Stimulated activated CD4-positive, alpha-beta T cell treated with anti-CD3 and anti-CD28 coated beads, TNF-alpha, amount 100 ng/mL, for 4 hours (primary cell): ENCODE measurements around the gene FAM98A.

Source experiments
- DNase-seq, 3 experiments: peaks; one replicate each; pipeline ENCODE4 v3.0.0-alpha.2; 2020; ENCODE audit warnings: low read depth in 3 of 3

The FAM98A gene

DNA sequence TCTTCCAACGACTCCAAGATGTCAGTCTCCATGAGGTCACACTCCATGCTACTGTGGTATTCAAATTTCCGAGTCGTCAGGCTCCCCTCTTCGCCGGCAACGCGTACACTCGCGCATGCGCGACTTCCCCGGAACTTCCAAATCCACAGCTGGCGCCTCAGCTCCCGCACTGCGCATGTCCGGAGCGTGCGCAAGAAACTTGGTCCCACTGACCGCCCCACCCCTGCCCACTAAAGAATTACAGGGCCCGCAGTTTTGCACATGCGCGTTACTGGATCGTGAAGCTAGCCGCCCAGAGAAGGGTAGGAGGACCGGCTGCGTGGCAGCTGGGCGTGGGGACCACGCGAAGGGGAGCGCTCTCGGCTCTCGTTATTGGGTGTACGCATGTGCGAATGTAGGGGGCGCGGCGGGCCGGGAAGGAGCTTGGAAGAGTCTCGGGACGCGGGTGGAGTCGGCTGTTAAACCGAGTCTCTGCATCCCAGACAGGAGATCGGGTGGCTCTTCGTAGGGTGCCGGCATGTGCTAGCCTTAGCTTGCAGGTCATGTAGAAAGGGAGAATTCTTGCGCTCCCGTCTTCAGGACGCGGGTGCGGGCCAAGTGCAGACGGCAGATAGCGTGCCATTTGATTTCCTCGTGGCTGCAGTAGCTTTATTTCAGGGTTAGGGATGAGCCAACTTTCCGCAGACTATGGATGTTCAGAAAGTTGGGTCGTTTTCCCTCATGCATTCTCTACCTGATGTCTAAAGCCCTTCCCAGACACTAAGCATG, at the start of gene FAM98A:
TSS of gene FAM98A (minus strand) at position 125 of the 768 bp plus-strand sequence. CDS start at position 47, 78 bp downstream.
- DNase-seq = peak; percentile 98 to 99 (median 98)

DNA sequence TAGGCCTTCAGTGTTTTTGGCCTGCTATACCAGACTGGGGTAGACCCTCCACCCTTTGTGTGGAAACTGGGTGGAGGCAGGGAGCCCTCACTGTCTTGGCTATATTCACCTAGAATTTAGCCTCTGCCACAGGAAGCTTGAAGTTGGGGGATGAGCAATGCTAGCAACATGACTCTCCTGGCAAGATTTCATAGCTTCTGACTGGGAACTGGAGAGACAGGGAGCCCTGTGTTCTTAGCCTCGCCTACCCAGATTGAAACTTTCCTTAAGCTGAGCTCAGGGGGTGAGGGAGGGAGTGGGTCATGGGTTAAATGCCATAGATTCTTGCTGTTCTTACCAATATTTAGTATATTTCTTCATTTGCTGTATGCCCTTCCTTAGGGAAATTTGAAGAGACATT, 46.8 kb upstream of the FAM98A start:
- no peak for DNase-seq

DNA sequence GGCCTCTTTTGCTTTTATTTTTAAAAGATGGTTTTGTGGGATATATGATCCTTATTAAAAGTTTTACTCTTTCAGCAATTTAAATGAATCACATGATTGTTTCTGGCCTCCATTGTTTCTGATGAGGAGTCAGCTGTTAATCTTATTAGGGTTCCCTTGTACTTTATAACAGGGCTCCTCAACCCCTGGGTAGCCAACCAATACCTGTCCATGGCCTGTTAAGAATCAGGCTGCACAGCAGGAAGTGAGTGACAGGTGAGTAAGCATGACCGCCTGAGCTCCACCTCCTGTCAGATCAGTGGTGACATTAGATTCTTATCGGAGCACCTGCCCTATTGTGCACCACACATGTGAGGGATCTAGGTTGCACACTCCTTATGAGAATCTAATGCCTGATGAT, 45.1 kb upstream of the FAM98A start:
- DNase-seq = no peak

DNA sequence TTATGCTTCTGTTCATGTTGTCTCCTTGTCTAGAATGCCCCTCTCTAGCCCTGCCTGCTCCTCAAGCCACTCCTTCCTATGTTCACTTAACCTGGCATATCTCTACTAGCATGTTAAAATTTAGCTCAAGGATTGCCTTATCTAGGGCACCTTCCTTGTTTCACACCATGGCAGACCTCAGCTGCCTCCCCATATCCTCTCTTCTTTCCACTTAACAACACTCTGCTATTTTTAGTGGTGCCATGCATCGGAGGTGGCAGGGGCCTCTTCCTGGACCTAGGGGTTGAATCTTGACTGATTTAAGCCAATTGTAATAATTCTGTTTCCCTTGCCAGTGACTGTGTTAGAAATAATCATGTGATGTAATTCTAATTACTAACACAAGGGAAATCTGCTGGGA, 36.9 kb upstream of the FAM98A start:
- DNase-seq = no peak

DNA sequence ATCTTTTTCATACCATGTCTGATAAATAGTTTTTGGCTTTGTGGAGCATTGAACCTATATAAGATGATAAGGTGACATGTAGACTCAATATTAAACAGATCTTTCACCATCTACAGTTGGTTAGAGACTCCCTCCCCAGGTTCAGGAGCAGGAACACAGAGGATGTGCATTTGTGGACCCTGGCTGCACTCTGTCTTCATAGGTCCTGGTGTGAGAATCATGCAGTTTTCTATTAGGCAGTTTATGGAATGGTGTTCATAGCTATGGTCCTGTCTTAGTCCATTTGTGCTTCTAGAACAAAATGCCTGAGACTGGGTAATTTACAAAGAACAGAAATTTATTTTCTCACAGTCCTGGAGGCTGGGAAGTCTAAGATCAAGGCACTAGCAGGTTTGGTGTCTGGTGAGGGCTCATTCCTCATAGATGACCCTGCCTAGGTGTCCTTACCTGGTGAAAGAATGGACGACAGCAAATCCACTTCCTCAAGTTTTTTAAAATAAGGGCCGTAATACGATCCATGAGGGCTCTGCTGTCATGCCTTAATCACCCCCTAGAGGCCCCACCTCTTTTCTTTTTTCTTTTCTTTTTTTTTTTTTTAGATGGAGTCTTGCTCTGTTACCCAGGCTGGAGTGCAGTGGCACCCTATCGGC, 35.3 kb upstream of the FAM98A start:
- DNase-seq = no peak

DNA sequence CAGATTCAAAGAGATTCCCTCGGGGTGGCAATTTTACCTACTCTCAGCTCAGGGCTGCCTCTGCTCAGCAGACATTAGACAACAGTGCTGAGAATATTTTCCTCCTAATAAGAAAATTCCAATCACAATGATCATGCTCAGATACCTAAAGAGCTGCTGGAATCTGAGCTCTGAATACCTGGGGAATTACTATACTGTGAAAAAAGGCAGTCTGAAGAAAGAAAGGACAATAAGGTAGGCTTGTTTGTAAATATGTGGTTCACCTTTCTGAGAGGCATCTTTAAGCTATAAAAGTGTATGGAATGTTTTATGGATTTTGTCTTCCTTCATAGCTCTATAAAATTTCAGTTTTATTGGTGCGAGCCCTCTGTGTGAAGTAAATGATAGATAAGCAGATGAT, 34.2 kb upstream of the FAM98A start:
- DNase-seq = no peak

DNA sequence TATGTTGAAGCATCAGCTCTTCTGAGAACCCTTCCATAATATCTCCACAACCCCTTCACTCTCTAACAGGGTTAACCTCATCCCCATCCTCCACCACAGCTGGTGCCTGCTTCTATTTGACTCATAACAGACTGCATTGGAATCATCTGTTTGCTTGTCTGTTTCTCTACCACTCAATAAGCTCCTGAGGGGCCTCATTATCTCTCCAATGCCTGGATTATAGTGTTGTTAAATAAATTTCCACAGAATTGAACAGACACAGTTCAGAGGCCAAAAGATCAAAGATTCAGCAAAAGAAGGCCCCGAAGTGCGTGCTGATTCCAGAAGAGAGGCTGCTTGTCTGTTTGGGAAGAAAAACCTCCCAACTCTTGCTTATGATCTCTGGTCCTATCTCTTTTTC, 33.7 kb upstream of the FAM98A start:
- no peak for DNase-seq

DNA sequence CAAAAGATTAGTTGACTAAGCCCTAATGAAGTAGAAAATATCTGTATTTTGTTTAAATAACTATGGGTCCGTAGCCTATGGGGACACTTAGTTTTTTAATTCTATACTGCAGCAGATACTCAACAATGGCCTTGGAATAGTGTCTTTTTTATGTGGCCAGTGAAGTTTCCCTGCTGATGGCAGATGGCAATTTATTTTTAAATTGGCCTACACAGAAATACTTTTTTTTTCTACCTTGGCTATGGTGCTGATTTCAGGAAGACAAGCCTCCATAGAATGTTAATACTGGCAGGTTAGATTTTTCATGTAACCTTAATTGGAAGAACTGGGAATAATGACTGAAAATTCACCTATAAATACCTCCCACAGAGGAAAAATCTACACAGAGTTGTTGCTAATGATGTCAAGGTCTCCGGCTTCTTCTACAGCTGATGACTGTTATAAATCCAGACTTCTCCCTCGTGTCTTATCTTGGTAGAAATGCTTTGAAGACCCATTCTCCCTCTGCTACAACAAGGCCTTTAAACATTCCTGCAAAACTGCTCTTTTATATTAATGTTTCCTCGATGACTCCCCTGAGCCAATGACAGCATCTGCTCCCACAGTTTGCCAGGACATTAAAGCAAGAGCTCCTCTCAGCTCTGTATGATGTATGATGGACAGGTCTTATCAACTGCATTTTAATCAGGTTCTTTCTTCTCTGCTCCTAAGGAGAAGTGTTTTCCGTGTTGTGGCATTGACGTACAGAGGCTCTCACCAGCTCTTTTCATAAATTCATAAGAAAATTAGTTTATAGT, 29.1 kb upstream of the FAM98A start:
- DNase-seq = no peak

DNA sequence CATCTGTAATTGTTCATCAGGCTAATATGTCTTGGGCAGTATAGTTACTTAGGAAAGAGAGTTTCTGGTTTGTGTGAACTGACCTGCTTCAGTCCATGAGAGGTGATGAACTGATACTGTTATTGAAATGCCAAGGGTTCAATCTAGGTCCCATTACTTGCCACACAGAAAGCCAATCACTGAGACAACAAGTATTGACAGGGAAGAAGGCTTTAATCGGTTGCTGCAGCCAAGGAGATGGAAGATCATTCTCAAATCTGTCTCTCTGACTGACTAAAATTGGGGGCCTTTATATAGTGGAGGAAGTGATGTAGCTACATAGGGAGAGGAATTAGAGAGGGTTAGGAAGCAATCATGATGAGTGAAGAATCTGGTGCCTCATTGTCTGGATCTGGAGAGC, 19.9 kb upstream of the FAM98A start:
- no peak for DNase-seq

DNA sequence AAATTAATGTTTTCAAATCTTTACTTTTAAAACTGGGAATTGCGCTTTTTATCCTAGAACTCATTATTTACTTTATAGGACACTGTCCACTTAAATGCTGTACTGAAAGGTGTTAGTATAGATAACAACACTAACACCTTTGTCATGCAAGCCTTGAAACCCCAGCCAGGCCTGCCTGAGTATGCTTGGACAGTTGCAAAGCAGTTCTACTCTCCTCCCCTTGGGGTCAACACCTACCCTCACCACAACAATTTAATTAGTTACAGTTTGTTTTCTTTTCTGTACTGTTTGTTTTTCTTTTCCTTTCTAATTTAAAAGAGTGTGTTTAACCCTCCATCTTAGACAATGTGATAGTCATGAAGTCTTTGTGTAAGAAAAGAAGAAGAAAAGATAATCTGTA, 18.9 kb upstream of the FAM98A start:
- DNase-seq = no peak

DNA sequence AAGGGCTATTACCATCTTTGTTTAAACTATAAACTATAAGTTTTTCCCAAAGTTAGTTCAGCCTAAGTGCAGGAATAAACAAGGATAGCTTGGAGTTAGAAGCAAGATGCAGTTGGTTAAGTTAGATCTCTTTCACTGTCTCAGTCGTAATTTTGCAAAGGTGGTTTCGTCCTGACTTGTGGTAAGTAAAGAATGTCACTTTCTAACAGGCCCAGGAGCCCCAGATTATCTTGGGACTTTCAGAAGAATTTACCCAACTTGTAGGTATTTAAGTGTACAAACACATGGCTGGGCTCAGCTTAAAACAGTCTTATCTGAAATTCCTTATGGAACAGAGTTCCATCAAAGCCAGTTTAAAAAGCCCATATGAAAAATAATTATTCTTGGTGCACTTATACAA, 18.3 kb upstream of the FAM98A start:
- no peak for DNase-seq

DNA sequence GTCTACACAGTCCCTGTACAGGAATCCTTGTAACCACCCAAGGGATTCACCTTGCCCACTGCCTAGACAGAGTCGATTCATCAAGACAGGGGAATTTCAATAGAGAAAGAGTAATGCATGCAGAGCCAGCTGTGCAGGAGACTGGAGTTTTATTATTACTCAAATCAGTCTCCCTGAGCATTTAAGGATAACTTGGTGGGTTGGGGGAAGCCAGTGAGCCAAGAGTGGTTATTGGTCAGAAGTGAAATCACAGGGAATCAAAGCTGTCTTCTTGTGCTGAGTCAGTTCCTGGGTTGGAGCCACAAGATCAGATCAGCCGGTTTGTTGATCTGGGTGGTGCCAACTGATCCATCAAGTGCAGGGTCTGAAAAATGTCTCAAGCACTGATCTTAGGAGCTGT, 17.8 kb upstream of the FAM98A start:
- DNase-seq = no peak

DNA sequence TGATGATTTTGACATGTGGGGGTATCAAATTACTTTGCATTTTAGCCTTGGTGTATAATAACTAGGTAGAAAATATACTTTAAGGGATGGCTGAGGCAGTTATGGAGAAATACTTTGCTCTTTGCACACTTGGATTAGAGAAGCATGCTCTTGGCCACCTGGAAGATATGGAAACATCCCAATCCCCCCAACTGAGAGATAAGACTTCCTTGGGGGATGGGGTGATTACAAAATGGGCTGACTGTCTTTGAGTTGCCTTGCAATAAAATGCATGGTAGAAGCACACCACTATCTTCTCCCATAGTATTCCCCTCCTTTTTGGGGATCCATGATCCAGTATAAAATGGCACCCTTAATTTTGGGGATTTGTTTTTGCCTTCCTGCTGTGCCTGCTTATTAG, 15.1 kb upstream of the FAM98A start:
- DNase-seq = no peak

DNA sequence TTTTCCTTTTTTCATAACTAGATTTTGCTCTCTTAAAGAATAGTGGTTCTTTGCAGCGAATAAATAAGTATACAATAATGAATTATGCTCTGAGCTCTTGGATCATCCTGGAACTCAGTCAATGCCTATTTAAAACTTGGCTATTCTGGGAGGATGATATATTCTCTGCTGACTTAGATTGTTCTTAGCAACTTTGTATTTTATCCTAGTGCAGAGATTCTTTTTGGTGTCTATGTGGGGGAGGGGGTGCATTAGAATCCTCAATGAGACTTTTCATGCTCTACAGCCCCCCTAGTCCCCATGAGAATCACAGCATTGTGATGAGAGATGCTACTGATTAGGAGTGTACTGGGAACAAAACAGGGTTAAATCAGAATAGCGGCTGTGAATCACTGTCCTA, 8.8 kb upstream of the FAM98A start:
- DNase-seq = no peak

DNA sequence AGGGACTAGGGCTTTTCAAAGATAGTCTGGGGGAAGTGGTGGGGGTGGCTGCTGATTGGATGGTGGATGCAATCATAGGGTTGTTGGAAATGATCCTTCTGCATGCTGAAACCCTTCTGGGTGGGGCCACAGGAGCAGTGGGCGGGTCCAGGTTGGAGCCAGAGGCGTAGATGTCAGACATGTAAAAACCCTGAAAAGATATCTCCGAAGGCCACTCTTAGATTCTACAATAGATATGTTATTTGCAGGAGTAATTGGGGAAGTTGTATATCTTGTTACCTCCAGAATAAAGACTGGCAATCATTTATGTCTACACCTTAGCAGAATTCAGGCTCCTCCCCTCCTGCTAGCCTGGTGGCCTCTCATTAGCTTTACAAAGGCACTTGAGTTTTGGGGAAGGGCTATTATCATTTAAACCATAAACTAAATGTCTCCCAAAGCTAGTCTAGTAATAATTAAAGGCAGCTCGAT, 8.2 kb upstream of the FAM98A start:
- no peak for DNase-seq

DNA sequence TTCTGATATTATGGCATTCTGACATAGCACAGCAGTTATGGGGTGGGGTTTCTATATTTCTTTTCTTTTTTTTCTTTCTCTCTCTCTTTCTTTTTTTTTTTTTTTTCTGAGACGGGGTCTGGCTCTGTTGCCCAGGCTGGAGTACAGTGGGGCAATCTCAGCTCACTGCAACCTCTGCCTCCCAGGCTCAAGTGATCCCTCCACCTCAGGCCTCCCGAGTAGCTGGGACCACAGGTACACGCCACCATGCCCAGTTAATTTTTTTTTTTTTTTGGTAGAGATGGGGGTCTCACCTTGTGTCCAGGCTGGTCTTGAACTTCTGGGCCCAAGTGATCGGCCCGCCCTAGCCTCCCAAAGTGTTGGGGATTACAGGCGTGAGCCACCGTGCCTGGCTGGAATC, 7.5 kb upstream of the FAM98A start:
- no peak for DNase-seq

DNA sequence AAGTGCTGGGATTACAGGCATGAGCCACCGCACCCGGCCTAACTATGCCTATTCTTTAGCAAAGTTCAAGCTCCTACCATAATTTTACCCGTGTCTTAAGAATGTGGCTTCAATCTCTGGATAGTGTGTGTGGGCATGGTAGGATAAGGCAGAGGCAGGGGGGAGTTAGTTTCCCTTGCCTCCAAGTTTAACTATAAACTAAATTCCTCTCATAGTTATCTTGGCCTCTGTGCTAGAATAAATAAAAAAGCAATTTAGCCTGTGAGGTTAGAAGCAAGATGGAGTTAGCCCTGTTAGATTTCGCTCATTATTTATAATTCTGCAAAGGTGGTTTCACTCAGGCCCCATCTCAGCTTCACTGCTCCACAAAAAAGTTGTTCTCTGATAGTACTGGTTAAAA, 7.0 kb upstream of the FAM98A start:
- no peak for DNase-seq

DNA sequence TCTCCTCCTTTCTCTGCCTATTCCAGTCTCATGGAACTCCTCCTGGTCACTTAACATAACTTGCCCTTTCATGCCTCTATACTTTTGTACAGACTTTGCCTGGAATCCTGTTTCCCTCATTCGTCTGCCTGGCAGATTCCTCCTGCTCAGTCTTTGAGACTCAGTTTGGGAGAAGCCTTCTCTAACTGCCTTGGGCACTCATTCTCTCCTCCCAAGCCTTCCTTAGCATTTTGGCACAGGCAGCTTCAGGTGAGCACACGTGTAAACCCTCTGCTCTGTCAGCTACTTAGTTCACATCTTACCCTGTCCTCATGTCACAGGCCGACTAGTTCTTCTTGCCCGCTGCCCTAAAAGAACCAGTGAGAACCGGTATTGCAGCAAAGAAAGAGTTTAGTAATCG, 6.0 kb upstream of the FAM98A start:
- DNase-seq = no peak

DNA sequence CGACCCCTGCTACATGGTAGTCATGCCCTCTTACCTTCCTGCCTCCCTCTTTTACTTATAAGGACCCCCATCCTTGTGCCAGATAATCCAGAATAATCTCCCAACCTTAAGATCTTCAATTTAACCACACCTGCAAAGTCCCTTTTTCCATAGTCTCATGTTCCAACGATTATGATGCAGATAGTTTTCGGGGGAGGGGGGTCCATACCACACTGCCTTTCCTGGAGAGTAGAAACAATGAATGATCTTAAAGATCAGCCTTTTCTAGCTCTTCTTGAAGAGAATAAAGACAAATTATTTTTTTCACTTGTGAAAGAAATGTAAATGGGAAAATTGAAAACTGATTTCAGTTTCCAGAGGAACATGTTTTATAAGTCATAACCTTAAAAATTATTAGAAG, 4.3 kb upstream of the FAM98A start:
- no peak for DNase-seq

DNA sequence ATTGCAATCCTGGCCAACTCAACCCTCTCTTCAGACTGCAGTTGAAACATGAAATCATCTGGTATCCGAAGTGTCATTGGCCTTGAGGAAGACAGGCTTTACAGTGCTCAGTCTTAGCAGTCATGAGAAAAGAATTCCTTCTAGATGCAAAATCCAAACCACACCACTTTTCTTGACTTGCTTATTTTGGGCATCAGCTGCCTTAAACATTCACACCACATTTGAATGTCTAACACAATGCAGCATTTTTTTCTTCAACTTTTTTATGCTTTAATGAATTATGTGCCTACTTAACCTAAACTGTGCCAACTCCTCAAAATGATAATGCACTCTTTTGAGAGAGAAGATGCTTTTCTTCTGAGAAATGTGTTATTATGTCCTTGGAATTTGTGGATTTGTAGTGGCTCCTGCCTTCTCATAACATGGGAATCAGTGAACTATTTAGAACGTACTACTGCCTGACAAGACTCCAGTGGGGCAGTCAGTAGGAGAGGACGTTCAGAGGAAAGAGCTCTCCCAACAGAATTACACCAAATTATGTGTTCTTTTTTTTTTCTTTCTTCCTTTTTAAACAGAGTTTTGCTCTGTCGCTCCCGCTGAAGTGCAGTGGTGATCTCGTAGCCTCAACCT, 3.2 kb upstream of the FAM98A start:
- DNase-seq = no peak

DNA sequence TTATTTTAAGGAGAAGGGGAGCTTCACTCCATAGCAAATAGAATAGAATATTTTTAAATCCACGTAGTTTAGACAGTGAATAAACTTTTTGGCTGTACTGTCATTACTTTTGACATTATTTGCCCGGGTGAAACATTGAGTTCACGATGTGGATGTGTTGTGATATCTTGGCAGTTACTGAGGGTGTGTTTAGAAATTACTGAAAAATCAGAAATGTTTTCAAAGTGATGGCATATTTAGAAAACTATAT, 769 bp upstream of the FAM98A start:
- DNase-seq = no peak

DNA sequence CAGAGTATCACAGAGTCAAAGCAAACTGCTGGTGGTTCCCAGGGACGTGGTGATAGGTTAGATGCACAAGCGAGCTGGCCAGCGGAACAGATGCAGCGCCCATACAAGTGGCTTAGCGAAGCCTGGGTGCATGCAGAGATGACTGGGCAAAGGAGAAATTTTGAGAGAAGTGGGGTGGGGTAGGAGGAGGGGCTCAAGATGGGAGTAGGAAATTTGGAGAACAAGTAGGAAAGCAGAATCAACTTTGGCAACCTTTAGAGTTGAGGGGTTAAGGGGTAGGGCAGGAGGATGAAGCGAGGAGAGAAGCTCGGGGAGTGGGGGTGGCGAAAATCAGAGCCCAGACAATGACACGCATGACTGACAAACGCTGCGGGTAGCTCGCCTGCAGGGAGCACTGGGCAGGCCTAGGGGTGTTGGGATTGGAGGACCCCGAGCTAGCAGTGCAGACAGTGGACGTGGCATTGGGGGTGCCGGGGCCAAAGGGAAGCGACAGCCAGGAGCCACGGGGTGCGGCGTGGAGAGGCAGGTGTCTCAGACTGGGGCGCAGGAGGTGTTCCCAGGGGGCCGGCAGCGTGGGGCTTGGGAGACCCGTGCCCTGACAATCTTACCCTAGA, 431 bp downstream of the FAM98A start:
- DNase-seq = peak in 2 of 3 experiments; percentile 2 to 9
